Non-pigmented ciliary epithelial cell (primary cell): ENCODE results near the gene NAP1L1.

Source experiments
- DNase-seq: peaks from one replicate; pipeline ENCODE4 v3.0.0-alpha.2; 2010; ENCODE audit warnings: low read depth

Gene NAP1L1

DNA sequence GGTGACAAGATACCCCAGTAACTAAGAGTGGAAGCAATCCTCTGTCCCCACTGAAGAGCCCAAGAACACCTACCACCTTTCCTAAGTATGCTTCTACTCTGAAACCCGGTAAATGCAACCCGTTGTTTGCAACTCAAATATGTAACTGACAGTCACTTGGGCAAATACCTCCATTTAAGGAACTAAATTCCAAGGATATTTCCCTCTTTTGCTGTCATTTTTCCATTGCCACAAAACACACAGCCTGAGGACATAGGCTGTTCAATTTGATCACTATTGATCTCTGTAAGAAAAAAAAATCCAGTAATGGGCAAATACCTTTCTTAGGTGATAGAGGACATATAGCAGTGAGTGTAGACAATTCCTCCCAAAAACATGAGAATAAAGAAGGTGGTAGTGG, 46.3 kb downstream of the NAP1L1 start:
- no peak for DNase-seq

DNA sequence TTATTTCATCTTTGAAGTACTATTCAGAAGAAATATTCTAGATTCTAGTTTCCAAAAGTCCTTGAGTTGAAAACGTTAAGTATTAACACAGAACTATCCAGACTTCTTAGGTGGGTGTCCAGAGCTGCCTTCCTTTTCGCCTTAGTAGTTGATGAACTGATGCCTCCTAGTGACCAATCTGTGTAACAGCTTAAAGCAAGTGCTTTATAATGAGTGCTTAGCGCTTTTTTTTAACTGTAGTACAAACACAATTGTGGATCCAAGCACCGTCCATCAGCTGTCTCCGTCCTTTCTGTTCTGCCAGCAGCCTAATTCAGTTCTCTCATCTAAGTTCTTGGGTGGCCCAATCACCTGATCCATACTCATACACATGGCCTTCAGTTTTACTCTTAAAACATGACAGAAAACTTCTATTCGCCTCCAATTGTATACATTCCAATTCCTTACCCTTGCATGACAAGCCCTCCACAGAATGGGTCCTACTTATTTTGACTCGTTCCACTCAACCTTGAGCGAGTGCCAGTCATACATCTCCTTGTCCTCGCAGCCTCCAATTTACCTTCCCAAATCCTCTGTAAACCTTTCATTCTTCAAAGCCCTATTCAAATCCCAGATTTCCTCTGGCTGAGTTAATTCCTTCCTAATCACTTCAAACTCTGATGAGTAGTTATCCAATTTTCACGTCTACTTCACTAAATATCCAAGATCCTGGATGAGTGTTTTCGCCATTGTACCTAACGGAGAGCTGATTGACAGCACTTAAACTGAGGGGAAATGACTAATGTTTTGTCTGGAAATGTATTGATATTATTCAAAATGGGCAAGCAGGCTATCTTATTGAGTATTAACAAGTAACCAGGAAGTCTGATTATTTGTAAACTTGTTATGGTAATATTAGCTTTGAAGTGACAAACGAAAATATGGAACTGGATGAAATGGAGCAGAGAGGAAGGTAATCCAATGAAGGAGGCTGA, 47.1 kb downstream of the NAP1L1 start:
- DNase-seq: no peak

DNA sequence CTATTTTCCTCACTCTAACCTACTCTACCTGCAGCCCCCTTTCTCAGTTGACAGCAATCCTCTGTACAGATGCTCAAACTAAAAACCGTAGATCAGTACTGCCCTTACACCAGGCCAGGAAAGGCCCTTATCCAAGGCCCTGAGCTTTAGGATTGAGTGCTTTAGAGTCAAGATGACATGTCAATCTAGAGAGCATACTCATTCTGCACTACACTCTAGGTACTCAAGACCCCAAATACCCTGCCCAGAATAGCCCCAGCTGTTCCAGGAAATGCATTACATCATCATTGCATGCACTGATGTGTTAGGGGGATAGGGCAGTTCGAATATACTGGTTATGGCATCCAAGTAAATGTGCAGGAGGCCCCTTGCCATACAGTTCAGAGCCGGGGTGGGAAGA, 49.4 kb downstream of the NAP1L1 start:
- no peak for DNase-seq

DNA sequence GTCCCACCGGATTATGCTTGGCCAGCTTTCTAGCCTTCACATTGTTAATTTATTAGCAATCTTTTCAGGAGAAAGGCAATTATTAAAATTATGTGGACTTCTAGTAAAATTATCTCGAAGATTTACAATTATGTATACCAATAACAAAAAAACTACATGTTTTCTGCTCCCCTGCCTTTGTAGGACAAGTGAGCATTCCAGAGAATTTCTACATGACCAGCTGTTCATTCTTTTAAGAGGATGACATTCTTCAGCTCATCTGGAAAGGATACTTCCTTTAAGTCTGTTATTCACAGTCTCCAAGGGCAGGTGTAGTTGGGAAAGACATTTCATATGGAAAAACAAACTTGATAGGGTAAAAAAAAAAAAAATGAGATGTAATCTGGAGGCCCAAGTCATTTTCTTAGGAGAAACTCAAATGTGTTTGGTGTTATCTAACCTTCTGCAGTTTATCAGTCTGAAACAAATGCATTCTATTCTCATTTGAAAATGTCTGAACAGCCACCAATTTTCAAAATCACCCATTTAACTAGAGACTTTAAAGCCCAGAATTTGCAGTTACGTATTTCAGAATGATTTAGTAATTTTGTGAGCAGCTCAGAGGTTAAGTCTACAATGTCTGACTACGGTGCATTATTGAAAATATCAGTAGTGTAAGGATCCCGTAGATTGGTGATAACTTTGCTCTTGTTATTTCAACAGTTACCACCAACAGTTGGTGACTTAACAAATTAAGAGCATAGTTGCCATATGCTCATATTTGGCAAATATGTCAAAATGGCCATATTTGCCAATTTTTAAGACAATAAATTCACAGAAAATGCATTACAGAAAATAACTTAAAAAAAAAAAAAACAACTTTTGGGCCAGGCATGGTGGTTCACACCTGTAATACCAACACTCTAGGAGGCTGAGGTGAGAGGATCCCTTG, 51.1 kb downstream of the NAP1L1 start:
- DNase-seq: no peak

DNA sequence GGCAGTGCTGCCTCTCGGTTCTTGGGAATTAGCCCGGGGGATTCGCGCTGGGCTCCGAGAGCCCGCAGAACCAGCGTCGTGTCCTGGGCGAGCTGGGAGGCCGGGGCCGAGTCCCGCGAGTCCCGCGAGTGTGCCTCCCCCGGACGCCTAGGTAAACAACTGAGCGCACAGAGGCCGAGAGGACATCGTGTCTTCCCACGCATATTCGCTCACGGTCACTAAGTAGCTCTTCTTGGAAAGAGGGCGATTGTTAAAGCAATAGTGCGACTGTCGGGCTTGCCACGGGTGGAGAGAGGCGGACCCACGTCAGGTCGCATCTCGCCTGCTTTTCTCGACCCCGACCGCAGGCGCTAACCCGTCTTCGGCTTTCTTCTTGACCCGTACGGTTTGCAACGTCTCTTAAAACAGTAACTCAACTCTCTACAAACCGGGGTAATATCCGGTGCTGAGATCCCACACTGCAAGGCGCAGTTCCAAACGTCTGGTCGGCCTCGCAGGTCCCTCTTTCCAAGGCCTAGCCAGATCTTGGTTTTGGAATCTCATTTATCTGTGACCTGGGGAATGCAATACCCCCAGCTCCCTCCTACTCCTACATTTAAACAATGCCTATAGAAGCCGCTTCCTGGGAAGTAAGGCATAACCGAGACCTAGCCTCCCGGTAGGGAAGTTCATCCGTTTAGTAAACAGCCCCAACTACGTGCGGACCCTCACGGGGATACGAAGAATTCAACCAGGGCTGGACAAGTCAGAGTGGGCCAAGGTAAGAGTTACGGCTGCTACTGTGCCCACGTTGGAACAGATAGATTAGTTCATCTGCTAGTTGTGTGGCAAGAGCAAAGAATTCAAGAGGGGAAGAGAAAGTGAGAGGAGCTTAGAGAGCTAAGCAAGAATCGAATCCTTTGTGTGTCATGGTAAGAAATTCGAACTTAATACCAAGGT, 52.2 kb downstream of the NAP1L1 start:
- DNase-seq: no peak

DNA sequence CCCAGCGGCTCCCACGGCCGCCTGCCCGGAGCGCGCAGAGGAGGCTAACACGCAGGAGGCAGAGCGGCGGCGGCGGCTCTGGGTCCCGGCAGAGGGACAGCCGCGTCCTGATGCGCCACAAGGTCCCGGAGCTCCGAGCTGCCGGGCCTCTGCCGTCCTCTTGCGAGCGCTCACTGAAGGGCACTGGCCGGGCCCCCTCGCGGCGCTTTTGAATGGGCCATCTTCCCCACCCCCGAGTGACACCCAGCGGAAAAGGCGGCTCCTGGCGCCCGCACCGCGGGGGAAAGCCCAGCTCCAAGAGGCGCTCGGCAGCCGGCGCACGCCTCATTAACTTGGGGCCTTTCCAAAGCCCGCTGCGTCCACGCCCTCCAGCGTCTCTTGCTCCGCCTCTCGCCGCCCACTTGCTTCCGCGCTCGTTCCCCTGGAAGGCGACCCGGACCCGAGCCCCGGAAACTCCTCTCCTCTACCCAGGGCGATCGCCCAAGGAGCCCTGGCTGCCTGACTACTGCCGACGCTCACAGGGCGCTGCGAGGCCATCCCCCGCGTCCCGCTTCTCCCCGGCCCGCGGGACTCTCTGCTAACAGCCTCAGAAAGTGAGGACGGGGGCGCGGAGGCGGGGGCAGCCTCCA, 53.0 kb downstream of the NAP1L1 start, which contains the start of gene PHLDA1:
Gene PHLDA1, minus strand, starts transcription at position 363 of the 629 bp plus-strand sequence.
- DNase-seq: peak; percentile 85

DNA sequence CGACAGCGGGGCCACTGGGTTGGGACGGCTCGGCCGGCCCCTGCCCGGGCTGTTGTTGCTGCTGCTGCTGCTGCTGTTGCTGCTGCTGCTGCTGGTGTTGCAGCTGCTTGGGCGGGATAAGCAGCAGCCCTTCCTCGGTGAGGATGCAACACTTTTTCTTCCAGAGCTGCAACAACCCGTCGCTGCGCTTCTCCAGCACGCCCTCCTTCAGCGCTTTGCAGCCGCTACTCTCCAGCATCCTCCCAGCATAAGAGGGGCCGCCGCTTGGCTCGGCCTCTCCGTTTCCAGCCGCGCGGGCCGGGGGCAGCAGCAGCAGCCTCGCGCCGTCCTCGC, 53.4 kb downstream of the NAP1L1 start:
- DNase-seq: no peak

DNA sequence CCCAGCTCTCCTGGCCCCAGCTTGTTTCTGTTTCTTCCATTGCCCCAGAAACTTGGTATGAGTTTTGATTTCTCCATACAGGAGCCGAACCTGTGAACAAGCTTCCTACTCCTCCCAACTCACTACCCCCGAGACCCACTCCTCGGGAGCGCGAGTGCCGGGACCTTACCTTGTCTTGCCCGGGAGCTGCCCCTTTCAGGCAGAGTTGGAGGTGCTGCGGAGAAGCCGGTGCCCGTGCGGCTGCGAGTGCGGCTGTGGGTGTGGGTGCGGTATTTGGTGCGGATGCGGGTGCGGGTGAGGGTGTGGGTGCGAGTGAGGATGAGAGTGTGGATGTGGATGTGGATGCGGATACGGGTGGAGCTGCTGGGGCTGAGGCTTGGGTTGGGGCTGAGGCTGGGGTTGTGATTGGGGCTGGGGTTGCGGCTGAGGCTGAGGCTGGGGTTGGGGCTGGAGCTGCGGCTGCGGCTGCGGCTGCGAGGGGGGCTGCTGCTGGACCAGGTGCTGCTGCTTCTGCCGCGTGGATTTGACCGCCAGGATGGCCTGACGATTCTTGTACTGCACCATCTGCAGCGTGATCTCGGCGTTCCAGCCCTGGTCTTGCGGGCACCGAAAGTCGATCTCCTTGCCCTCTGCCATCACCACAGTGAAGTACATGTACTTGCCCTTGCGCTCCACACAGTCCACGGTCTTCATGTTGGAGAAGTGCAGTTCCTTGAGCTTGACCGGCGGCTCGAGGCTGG, 54.0 kb downstream of the NAP1L1 start:
- no peak for DNase-seq

DNA sequence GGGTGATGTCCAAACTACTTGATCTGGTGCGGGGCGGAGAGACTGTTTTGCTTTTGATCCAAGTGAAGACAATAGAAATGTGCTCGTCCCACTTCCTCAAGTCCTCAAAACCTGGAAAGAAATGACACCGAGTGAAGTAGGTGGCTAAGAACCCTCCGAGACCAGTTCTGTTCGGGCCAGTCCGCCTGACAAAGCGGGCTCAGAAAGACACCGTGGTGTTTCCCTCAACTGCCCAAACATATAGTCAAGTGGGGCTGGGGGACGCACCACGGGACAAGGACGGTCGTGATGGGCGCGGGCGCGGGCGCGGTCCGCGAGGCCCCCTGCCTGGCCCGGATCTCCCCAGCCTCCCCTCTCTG, 54.5 kb downstream of the NAP1L1 start:
- no peak for DNase-seq

DNA sequence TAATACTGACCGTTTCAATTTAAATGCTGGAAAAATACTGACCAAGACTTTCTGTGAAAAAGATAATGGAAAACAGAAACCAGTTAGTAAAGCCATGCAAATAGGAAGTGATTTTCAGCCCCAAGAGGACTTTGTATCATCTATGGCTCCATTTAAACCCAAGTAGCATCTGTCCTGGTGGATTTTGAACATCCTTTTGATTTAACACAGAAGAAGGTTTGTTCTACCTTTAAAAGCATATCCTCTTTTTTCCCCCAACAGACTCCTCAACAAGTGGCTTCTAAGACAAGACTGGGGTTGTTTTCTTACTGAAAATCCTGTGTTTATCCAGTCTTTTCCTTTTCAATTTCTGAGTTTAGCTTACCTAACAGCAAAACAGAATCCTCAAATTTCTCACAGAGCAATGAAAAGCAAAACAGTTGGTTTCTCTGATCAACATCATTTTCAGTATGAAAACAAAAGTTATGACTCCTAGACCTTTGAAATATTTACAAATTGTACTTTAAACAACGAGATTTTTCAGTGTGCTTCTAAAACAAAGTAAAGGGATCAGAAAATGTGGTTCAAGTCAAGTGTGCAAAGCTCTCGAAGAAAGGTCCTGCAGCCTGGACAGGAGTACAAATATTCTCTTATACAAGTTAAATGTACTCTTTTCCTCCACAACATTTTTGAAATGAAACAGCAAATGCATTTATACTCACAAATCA, 55.8 kb downstream of the NAP1L1 start:
- no peak for DNase-seq

DNA sequence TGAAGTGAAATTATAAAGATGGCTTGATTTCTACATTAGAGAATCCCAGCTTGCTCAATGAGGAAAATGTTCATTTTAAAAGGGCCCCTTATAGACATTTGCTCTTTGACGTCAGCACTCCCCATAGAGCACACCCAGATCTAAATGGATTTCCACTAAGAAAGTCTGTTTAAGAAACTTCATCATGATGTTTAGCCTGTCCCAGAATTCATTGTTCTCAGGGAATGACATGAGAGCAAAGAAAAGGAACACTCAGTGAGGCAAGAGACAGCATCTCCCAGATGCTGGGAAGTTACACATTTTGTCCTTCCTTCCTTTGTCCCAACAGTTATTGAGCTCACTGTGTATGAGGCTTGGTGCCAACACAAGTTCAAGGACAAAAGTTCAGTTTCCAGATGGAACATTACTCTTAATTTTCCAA, 57.8 kb downstream of the NAP1L1 start:
- DNase-seq: no peak

DNA sequence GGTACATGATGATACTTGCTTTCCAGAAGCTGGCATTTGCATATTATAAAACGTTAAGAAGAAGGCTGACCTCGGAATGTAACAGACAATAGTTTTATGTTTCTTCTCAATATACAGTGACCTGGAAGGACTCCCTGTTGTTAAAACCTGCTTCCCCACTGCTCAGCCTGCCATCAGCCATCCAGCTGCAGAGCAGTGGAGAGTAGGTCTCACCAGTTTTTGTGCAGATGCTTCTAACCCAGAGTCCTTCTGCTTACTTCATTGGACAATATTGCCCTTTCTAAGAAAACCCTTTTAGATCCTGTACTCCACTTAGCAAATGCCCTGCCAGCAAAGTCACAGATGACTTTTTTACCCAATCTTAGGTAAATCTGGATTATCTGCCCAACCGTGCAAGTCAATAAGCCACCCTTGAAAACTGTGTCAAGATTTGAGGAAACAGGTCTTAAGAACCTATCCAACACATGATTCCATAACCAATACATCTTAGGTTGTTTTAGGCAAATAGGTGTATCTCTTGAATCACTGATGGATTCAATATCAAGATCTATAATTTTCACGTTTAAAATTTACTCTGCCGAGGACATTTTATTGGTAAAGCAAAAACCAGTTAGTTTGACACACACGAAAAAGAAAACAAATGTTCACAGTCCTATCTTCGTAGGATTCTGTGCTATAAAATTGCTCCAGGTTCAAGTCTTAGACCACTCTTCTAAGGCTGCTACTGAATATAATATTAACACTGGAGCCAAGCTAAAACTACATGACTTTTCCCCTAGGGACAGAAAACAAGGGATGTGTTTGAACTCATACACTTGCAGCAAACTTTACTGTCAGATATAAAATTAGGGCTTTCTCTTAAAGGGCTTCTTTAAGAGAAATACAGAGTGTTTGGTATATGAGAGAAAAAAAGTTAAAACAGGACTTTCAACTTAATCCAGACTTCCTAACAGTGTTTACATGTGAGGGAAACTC, 58.6 kb downstream of the NAP1L1 start:
- DNase-seq: no peak

DNA sequence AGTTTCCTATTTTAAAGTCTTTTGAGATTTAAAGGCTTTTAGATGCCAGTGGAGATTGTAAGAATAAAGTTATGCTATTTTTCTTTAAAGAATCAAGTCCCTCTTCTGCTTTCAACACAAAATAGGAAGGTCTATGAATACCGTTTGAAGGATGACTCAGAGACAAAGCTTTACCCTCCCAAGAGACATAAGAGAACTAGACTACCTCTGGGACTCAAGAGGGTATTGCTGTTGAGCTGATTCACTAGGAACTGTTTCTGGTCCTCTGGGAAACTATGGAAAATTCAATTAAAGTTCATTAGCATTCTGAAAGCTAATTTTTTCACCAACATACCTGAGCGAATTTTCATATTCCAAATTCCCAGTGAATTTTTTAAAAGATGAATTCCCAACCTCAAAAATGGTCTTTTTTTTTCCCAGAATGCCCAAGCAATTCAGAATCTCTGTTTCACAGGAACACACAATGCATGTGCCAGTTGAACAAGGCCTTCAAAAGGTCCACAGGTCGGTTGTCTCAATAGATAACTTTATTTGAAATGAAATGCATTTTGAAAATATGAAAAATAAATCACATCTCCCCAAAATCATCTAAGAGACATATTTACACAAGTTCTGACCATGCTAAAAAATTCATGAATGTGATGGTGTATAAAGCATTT, 59.4 kb downstream of the NAP1L1 start:
- no peak for DNase-seq

DNA sequence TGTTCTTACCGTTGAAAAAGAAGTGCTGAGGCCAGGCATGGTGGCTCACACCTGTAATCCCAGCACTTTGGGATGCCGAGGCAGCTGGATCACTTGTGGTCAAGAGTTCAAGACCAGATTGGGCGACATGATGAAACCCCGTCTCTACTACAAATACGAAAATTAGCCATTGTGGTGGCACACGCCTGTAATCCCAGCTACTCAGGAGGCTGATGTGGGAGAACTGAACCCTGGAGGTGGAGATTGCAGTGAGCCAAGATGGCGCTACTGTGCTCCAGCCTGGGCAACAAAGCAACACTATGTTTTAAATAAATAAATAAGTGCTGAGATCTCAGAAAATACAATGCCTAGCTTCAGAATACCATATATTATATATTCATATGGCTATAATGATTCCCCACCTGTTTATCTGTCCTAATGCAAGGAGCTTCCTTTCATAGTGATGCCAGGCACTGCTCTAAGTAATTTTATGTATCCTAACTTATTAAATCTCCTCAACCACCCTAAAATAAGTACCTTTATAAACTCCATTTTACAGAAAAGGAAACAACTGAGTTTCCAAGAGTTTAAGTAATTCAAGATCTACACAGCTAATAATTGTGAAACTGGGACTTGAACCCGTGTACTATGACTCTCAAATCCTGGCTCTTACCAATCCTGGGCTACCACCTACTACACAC, 60.2 kb downstream of the NAP1L1 start:
- DNase-seq: no peak

DNA sequence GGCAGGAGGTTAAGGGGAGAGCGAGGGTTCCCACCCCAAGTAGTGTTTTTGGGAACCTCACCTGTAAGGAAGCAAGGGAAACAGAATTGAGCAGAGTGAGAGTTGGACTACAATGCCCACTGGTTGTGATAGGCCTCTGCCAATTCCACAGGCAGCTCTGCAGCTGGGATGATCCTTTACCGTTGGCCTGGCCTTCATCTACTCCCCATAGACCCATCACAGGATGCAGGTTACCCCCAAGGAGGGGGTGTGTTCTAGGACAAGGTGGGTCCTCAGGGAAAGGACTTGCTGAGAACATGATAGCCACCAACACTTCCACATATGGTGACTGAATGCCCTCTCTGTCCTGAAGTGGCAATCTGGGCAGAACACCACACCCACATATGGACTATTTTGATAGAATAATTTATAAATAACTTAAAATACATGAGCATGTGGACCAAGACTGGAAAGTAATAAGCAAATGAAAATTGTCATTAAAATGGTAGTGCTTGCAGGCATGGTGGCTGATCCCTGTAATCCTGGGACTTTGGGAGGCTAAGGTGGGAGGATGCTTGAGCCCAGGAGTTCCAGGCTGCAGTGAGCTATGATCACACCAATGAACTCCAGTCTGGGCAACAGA, 61.3 kb downstream of the NAP1L1 start:
- DNase-seq: no peak

DNA sequence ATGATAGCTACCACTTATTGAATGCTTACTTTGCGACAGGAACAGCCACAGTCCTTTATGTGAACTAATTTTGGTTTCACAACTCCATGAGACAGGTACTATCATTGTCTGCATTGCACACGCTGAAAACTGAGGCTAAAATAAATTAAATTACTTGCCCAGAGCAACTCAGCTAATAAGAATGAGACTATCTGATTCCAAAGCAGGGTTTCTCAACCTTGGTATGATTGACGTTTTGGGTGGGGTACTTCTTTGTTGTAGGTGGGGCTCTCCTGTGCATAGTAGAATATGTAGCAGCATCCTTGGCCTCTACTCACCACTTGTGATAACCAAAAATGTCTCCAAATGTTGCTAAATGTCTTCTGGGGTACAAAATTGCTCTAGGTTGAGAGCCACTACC, 62.0 kb downstream of the NAP1L1 start:
- no peak for DNase-seq
